ENCODE data around the gene SKIL.
"Not testable (repeated sequence)": the region's sequence is repeated elsewhere in the genome, so short reads cannot be mapped to it uniquely, and the experiment has no call there.

SKIL gene

DNA sequence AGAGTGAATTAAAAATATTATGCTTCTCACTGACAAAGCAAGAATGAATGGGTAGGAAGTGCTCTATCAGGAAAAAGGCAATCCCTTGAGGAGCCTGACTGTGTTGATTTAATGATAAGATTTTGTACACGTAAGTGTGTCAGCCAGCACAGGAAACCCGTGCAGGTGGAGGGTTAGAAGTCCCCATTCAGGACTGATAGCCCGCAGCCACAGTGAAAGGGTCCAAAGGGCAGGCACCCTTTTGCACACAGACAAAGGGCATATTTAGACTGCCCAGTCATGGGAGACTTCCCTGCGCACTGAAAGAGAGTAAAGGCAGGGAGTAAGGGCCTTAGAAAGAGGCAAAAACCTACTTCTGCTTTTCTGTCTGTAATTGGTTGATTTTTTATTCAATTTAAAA is 26.4 kb upstream of the SKIL start:
- in situ Hi-C loops (cut with HindIII; ENCODE audit: low pct_ligation_motif_present, low sequenced_read_pairs): no loop called here
- peak; percentile 61 for DNase-seq
- no peaks in the 10 kb centered on the region for H3K36me3 ChIP-seq (replicated peaks)
- no peak overlapping the region for H3K4me3 ChIP-seq (ENCODE audit: low read depth, low read length)
- TF ChIP-seq, protein P1, sequence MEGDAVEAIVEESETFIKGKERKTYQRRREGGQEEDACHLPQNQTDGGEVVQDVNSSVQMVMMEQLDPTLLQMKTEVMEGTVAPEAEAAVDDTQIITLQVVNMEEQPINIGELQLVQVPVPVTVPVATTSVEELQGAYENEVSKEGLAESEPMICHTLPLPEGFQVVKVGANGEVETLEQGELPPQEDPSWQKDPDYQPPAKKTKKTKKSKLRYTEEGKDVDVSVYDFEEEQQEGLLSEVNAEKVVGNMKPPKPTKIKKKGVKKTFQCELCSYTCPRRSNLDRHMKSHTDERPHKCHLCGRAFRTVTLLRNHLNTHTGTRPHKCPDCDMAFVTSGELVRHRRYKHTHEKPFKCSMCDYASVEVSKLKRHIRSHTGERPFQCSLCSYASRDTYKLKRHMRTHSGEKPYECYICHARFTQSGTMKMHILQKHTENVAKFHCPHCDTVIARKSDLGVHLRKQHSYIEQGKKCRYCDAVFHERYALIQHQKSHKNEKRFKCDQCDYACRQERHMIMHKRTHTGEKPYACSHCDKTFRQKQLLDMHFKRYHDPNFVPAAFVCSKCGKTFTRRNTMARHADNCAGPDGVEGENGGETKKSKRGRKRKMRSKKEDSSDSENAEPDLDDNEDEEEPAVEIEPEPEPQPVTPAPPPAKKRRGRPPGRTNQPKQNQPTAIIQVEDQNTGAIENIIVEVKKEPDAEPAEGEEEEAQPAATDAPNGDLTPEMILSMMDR (IDR thresholded peaks at IDR 0.05; ENCODE audit: low read depth, low read length, missing control alignments): no peak
- H3K27me3 ChIP-seq (replicated peaks): no peaks in the 10 kb centered on the region
- peak overlapping the region; percentile 30 for H3K27ac ChIP-seq

DNA sequence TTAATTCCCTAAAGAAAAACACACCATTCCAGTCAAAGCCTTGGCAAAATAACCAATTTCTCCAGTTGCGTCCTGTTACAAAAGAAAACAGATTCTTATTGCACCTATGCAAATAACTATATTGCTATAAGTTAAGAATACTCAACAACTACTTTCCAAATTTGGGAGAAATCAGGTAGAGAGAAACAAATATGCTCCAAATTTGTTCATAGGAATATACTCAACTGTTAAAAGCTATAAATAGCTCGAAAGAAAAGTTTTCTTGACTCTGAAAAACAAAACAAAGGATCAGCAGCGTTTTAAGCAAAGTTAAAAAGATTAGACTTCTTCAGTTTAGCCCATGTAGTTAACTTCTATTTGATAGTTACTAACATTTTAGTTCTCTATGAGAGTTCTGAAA is 20.1 kb upstream of the SKIL start:
- Histone ChIP-seq H3K27me3 (replicated peaks) (no peaks in the 10 kb centered on the region), H3K36me3 (replicated peaks) (no peaks in the 10 kb centered on the region), H3K27ac (no peak overlapping the region), H3K4me3 (ENCODE audit: low read depth, low read length) (no peak overlapping the region)
- in situ Hi-C loops (cut with HindIII; ENCODE audit: low pct_ligation_motif_present, low sequenced_read_pairs): no loop called here
- DNase-seq: no peak
- TF ChIP-seq, protein P1 (IDR thresholded peaks at IDR 0.05; ENCODE audit: low read depth, low read length, missing control alignments): no peak

DNA sequence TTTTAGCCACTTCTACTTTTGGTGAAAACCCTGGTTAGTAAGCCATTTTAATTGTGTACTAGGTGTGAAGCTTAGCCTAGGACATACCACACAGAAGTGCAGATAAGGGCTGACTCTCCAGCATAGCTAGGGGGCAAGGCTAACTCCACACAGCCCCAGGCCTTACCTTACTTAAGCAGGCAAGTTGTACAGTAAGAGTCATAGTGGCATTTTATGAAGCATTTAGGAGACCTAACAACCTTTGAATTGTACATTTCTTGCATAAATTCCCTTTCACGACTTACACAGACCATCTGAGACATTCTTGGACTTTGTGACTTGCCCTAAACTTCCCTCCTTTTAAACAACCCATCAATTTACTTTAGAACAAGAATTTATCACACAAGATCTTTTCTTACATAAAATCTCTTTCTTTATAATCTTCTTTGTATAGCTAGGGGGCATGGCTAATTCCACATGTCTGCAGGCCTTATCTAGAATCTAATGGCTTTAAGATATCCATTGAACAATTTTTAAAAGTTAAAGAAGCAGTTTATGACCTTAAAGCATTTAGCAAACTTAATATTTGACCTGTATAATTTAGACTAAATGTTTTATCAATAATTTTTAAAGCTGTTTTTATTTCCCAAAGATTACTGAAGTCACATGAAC is 18.7 kb upstream of the SKIL start:
- H3K27me3 ChIP-seq (replicated peaks): no peaks in the 10 kb centered on the region
- TF ChIP-seq, protein P1 (IDR thresholded peaks at IDR 0.05; ENCODE audit: low read depth, low read length, missing control alignments): no peak
- no peak overlapping the region for H3K27ac ChIP-seq
- H3K36me3 ChIP-seq (replicated peaks): no peaks in the 10 kb centered on the region
- DNase-seq: no peak
- in situ Hi-C loops (cut with HindIII; ENCODE audit: low pct_ligation_motif_present, low sequenced_read_pairs): no loop called here
- no peak overlapping the region for H3K4me3 ChIP-seq (ENCODE audit: low read depth, low read length)

DNA sequence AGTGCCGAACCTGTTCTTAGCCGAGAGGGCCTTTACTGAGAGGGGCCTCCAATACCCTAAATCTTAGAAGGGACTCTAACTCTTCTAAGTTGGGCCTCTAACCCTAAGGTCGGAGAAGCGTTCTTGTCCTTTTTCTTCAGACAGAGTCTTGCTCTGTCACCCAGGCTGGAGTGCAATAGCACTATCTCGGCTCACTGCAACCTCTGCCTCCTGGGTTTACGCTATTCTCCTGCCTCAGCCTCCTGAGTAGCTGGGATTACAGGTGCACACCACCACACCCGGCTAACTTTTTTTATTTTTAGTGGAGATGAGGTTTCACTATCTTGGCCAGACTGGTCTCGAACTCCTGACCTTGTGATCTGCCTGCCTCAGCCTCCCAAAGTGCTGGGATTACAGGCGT is 15.2 kb upstream of the SKIL start:
- H3K36me3 ChIP-seq (replicated peaks); DNase-seq; in situ Hi-C loops (cut with HindIII; ENCODE audit: low pct_ligation_motif_present, low sequenced_read_pairs); H3K4me3 ChIP-seq (ENCODE audit: low read depth, low read length); H3K27me3 ChIP-seq (replicated peaks); H3K27ac ChIP-seq: not testable (repeated sequence)

DNA sequence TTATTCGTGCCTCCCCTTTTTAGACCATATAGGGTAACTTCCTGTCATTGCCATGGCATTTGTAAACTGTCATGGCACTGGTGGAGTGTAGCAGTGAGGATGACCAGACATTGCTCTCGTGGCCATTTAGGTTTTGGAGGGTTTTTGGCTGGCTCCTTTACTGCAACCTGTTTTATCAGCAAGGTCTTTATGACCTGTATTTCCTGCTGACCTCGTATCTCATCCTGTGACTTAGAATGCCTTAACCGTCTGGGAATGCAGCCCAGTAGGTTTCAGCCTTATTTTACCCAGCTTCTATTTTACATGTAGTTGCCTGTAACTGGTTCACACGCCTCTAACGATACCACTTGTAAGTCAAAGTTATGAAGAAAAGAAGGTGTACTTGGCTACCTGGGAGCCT is 13.7 kb upstream of the SKIL start:
- H3K27ac ChIP-seq; in situ Hi-C loops (cut with HindIII; ENCODE audit: low pct_ligation_motif_present, low sequenced_read_pairs); H3K36me3 ChIP-seq (replicated peaks); DNase-seq; H3K4me3 ChIP-seq (ENCODE audit: low read depth, low read length); H3K27me3 ChIP-seq (replicated peaks): not testable (repeated sequence)

DNA sequence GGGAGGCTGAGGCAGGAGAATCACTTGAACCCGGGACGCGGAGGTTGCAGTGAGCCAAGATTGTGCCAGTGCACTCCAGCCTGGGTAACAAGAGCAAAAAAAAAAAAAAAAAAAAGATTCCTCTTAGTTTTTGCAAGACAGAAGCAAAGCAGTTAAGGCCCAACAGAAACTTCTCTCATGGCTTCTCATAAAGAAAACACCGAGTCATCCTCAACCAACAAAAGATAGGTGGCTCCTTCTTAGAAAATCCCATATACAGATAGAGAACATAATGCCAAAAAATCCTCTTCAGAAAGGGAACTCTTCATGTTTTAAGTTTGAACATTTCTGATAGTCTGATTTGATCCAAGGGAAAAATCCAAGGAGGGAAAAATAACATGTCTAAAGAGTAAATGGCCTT is 12.5 kb upstream of the SKIL start:
- peak overlapping the region; percentile 22 for H3K27ac ChIP-seq
- in situ Hi-C loops (cut with HindIII; ENCODE audit: low pct_ligation_motif_present, low sequenced_read_pairs): no loop called here
- TF ChIP-seq, protein P1 (IDR thresholded peaks at IDR 0.05; ENCODE audit: low read depth, low read length, missing control alignments): no peak
- H3K4me3 ChIP-seq (ENCODE audit: low read depth, low read length): no peak overlapping the region
- no peak for DNase-seq
- H3K27me3 ChIP-seq (replicated peaks): no peaks in the 10 kb centered on the region
- no peaks in the 10 kb centered on the region for H3K36me3 ChIP-seq (replicated peaks)
